RWPE2 (cell line): ENCODE data around the gene DENND6B.

ENCODE experiments used
- ATAC-seq: fragments of 200-7000 bp; cut with Tn5 transposase; 3 replicates; pipeline ENCODE4 v1.9.1; 2021; ENCODE audit warnings: low read depth
- DNase-seq: peaks from one replicate; pipeline ENCODE4 v3.0.0-alpha.2; 2020; ENCODE audit warnings: low spot score
- H3K27ac ChIP-seq: fragments of 450-650 bp; 2 replicates; pipeline ENCODE4 v1.5.1; 2017; ENCODE audit warnings: mild to moderate bottlenecking; ENCODE audit not compliant: poor library complexity, severe bottlenecking
- H3K27me3 ChIP-seq: fragments of 250-450 bp; sonication (Bioruptor Pico); 2 replicates; pipeline ENCODE4 v1.5.1; 2021; ENCODE audit warnings: mild to moderate bottlenecking, moderate library complexity; ENCODE audit not compliant: insufficient read depth, poor library complexity, severe bottlenecking
- H3K36me3 ChIP-seq: fragments of 250-450 bp; sonication (Bioruptor Pico); 2 replicates; pipeline ENCODE4 v1.5.1; 2020; ENCODE audit warnings: low read depth, mild to moderate bottlenecking, moderate library complexity
- H3K4me1 ChIP-seq: fragments of 250-450 bp; sonication (Bioruptor Pico); 2 replicates; pipeline ENCODE4 v1.5.1; 2021; ENCODE audit warnings: mild to moderate bottlenecking, moderate library complexity; ENCODE audit not compliant: insufficient read depth, poor library complexity, severe bottlenecking
- H3K4me3 ChIP-seq: fragments of 250-450 bp; sonication (Bioruptor Pico); 2 replicates; pipeline ENCODE4 v1.5.1; 2021; ENCODE audit warnings: mild to moderate bottlenecking, moderate library complexity; ENCODE audit not compliant: severe bottlenecking
- H3K9me3 ChIP-seq: fragments of 250-450 bp; sonication (Bioruptor Pico); 2 replicates; pipeline ENCODE4 v1.5.1; 2021; ENCODE audit warnings: mild to moderate bottlenecking, moderate library complexity; ENCODE audit not compliant: severe bottlenecking
- CTCF ChIP-seq: fragments of 450-650 bp; IDR thresholded peaks from one replicate; pipeline ENCODE4 v1.5.1; 2017; ENCODE audit warnings: mild to moderate bottlenecking, moderate library complexity; ENCODE audit not compliant: poor library complexity, severe bottlenecking

Gene DENND6B

GRCh38 chr22:50261615-50262459, 65.0 kb downstream of the DENND6B start, which contains the start of gene MAPK12:
Gene MAPK12 (minus strand): TSS chr22:50261683. CDS start chr22:50261509, 174 bp downstream.
- ATAC-seq = peak; percentile 28
- Histone ChIP-seq H3K4me1 (peaks cover 11% of the 10 kb centered on the region), H3K36me3 (no peaks in the 10 kb centered on the region), H3K9me3 (no peaks in the 10 kb centered on the region), H3K4me3 (peak within 1 kb of the TSS; percentile 58), H3K27ac (peak within 1 kb of the TSS; percentile 70), H3K27me3 (no peaks in the 10 kb centered on the region)
- no peak for DNase-seq
- no peak for TF ChIP-seq CTCF

- Histone ChIP-seq H3K4me3 (peak overlapping the region; percentile 58), H3K4me1 (peaks cover 11% of the 10 kb centered on the region), H3K36me3 (0 out of 2 replicates have a peak, but pooled peaks cover 2% of the 10 kb centered on the region), H3K9me3 (no peaks in the 10 kb centered on the region), H3K27ac (peak overlapping the region; percentile 70), H3K27me3 (no peaks in the 10 kb centered on the region)
- no peak for TF ChIP-seq CTCF
- DNase-seq (no peak), ATAC-seq (peak; percentile 26)
These were observed 65.8 kb downstream of the DENND6B start for GRCh38 chr22:50260801-50261614.

GRCh38 chr22:50260434-50260800, 66.4 kb downstream of the DENND6B start:
- H3K4me3 ChIP-seq = peak overlapping the region; percentile 58
- peak overlapping the region; percentile 70 for H3K27ac ChIP-seq
- no peak for TF ChIP-seq CTCF
- DNase-seq (no peak), ATAC-seq (0 out of 3 replicates have a peak, but pooled peaks have one; percentile 10)
- H3K9me3 ChIP-seq = no peaks in the 10 kb centered on the region
- H3K4me1 ChIP-seq = peaks cover 11% of the 10 kb centered on the region
- H3K27me3 ChIP-seq = no peaks in the 10 kb centered on the region
- H3K36me3 ChIP-seq = 0 out of 2 replicates have a peak, but pooled peaks cover 5% of the 10 kb centered on the region

- no peak for DNase-seq
- H3K27me3 ChIP-seq = no peaks in the 10 kb centered on the region
- no peak for TF ChIP-seq CTCF
- H3K27ac ChIP-seq = no peak overlapping the region
- no peak for ATAC-seq
- no peak overlapping the region for H3K4me3 ChIP-seq
- H3K9me3 ChIP-seq = no peaks in the 10 kb centered on the region
- peaks cover 11% of the 10 kb centered on the region for H3K4me1 ChIP-seq
- peaks cover 5% of the 10 kb centered on the region; the same call in 1 of the 2 replicates for H3K36me3 ChIP-seq
These were observed 67.5 kb downstream of the DENND6B start for GRCh38 chr22:50259302-50259701.
